ENCODE data around the gene WBP2.

GRCh38 chr17:75814900-75815373 lies 40.2 kb downstream of the WBP2 start:
- no peak for TF ChIP-seq CTCF (optimal IDR thresholded peaks at IDR 0.05 in 1 of 3, IDR thresholded peaks at IDR 0.05 in 1 of 3, conservative IDR thresholded peaks at IDR 0.05 in 1 of 3; ENCODE audit: extremely low read depth in 1 of 3, insufficient read depth in 2 of 3, low read length in 3 of 3)
- TF ChIP-seq EZH2 (IDR thresholded peaks at IDR 0.05; ENCODE audit: low read length) = no peak

Data from keratinocyte (primary cell).